Astrocyte of the spinal cord (primary cell): ENCODE results near the gene TMEM63C.
A peak's percentile ranks its signal among the peaks of the same experiment; 100 is the strongest.

Experiments
- DNase-seq: peaks from one replicate; pipeline ENCODE4 v3.0.0; 2011; ENCODE audit warnings: low read depth, low spot score
- H3K4me3 ChIP-seq: 2 replicates; pipeline ENCODE4 v1.5.1; 2011; ENCODE audit warnings: low read depth, mild to moderate bottlenecking, low read length, moderate library complexity
- in situ Hi-C: cut with HindIII; loops from 2 replicates; pipeline ENCODE4 v1.10.0; 2017; ENCODE audit warnings: low sequenced_read_pairs
- TF ChIP-seq, protein P1 (sequence below): IDR thresholded peaks from 2 replicates; pipeline ENCODE4 v1.5.1; 2012; ENCODE audit warnings: low read depth, mild to moderate bottlenecking, low read length, inconsistent platforms

The TMEM63C gene

DNA sequence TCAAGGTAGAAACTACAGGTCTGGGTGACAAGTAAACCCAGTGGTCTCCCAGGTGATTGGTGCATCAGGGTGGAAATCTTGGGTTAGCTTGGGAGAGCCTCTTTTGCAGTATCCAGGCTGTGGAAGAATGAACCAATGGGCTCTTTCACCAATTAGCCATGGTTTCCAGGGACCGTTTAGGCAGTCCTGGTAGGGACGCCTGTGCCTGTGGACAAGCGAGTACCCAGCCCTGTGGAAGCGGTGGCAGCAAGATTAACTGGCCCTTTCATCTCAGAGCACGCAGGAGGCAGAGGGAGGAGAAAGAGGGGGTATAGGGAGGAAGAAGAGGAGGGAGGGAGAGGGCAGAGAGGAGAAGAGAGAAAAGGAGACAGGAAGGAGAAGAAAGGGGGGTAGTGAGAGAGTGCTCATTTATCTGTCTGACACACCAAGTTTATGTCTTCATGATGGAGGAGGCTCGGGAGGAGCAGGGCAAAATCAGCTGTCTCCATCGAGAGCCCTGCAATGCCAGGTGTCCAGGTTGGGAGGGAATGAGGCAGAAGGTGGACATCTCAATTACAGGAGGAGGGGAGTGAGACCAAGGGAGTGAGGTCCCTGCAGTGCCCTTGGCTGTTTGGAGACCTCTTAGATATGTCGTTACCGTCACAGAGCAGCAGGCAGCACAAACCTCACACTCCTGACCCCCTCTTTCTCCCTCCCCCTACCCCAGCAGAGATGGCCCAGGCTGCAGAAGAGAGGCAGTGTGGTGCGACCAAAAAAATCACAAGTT is 35.4 kb upstream of the TMEM63C start:
- DNase-seq: no peak
- in situ Hi-C loops: no loop called here

DNA sequence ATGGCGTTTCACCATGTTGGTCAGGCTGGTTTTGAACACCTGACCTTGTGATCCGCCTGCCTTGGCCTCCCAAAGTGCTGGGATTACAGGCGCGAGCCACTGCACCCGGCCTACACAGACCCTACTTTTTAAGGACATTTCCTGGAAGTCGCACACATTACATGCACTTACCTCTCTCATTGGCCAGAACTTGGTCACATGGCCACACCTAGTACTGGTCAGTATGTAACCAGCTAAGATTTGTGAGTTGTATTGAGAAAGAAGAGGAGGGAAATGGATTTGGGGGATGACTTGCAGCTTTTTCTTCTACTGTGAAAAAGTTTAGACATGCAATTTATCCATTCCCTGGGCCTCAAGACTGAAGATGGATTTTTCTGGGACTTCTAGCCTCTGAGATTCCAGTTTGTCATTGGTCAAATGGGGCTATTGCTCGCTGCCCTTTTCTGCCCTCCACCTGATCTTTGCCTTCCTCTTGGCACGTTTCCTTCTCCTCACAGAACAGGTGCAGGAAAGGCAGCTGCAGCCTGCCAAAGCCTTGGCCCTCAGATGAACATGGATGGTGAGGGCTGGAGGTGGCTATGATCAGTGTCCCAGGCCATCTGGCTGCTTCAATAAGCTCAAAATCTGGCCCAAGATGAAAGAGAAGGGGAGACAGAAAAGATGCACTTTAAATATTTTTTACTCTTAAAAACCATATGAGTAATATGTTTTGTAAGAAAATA is 32.9 kb upstream of the TMEM63C start:
- TF ChIP-seq, protein P1, sequence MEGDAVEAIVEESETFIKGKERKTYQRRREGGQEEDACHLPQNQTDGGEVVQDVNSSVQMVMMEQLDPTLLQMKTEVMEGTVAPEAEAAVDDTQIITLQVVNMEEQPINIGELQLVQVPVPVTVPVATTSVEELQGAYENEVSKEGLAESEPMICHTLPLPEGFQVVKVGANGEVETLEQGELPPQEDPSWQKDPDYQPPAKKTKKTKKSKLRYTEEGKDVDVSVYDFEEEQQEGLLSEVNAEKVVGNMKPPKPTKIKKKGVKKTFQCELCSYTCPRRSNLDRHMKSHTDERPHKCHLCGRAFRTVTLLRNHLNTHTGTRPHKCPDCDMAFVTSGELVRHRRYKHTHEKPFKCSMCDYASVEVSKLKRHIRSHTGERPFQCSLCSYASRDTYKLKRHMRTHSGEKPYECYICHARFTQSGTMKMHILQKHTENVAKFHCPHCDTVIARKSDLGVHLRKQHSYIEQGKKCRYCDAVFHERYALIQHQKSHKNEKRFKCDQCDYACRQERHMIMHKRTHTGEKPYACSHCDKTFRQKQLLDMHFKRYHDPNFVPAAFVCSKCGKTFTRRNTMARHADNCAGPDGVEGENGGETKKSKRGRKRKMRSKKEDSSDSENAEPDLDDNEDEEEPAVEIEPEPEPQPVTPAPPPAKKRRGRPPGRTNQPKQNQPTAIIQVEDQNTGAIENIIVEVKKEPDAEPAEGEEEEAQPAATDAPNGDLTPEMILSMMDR: no peak
- H3K4me3 ChIP-seq: no peak overlapping the region
- in situ Hi-C loops: no loop called here
- DNase-seq: no peak

More for the DNA sequence above, 35.4 kb upstream of the TMEM63C start:
- TF ChIP-seq, protein P1: no peak
- H3K4me3 ChIP-seq: no peak overlapping the region

DNA sequence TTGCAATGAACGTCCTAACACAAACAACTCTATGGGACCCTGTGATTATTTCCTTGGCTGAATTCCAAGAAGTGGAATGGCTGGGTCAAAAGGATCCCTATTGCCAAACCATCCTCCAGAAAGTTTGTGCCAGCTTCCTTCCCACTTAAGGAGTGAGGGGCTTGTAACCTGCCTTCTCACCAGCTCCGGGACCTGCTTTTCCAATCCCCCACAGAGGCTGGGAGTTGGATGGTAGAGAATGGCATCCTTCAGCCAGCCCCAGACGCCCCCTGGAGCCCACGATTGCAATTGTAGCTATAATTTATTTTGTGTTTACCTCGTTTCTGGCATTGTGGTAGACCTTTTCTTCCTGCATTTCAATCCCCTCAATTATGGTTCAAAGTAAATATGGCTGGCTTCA is 30.4 kb upstream of the TMEM63C start:
- DNase-seq: no peak
- no peak overlapping the region for H3K4me3 ChIP-seq
- in situ Hi-C loops: no loop called here
- TF ChIP-seq, protein P1: peak; percentile 66

DNA sequence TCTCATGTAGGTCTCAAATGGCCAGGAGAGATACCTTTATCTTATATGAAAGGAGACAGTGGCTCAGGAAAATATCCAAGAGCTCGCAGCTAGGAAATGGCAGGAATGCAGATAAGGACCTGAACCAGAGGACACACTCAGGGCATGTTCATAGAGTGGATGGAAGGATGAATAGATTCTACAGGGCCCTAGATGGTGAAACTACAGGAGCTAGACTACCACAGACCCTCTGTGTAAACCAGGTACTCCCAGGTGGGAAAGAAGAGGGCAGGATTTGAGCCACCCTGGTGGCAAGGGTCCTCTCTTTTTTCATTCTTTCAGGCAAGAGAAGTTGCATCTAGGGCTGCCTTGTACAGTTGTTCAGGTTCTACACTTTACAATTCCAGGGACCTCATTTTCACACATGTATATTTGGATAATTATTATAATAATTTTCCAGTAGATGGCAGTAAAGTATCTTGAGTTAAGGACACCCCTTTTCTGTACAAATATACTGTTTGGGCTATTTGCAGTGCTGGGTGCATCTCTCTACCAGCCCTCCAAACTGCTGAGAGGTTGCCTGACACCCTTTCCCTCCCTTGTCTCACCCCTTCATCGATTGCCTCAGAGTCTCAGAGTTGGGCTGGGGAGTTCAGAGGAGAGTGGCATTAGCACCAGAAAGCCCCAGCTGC is 29.5 kb upstream of the TMEM63C start:
- no peak for DNase-seq
- in situ Hi-C loops: no loop called here
- H3K4me3 ChIP-seq: no peak overlapping the region
- TF ChIP-seq, protein P1: no peak

DNA sequence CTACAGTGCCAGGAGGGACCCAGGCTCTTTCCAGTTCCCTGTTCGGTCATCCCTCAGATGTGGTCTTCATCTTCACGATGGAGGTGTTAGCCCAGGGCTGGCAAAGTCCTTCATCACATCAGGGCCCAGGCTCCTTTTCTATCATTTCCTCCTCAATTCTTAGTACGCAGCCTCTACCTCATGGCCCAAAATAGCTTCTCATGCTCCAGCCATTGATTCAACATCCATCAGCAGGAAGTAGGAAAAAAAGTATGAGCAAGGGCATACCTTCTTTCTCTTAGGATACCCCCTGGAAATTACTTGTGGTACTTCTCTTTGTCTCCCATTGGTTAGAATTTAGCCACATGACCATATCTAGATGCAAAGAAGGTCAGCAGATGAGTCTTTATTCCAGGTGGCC is 27.8 kb upstream of the TMEM63C start:
- no peak overlapping the region for H3K4me3 ChIP-seq
- TF ChIP-seq, protein P1: no peak
- DNase-seq: no peak
- in situ Hi-C loops: no loop called here

DNA sequence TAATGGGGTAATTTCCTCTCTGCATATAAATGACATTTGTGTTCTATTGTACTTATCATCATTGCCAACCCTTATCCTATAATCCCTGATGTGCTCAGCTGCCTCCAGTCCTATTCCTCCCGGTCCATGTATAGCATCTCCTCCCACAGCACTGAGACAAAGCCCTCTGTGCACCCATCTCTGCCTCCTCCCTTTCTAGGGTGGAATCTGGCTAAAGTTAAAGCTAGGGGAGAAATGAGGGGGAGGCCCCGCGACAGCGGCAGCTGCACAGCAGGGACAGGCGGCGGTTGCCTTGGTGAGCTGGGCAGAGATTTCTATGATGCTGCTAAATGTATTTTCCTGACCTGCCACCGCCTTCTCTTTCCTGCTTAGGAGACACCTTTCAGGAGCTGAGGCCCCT is 27.2 kb upstream of the TMEM63C start:
- no peak for DNase-seq
- in situ Hi-C loops: no loop called here
- TF ChIP-seq, protein P1: no peak
- no peak overlapping the region for H3K4me3 ChIP-seq
